ENCODE measurements around the gene GAPDHS. TPM values are rescaled to one million over a fixed set of nuclear protein-coding genes. Genes with fewer than 3 reads are reported as not detected.

Gene GAPDHS
- total RNA-seq, 1 donor from 2014 or later = not detected

- H3K27me3 ChIP-seq = no peaks in the 10 kb centered on the region
- no peak for DNase-seq (ENCODE audit: extremely low spot score in 2 of 2)
- H3K9me3 ChIP-seq = no peaks in the 10 kb centered on the region
- H3K27ac ChIP-seq = no peak overlapping the region
- intact Hi-C loops (cut with DNase I) = no loop called here
- no peak for TF ChIP-seq POLR2A (IDR thresholded peaks at IDR 0.05)
- H3K4me1 ChIP-seq = peaks cover 14% of the 10 kb centered on the region
- H3K36me3 ChIP-seq = no peaks in the 10 kb centered on the region
- H3K4me3 ChIP-seq = no peak overlapping the region
These were observed 1.7 kb downstream of the GAPDHS start for GRCh38 chr19:35534803-35535480.

- no peak overlapping the region for H3K27ac ChIP-seq
- no peak for DNase-seq (ENCODE audit: extremely low spot score in 2 of 2)
- H3K4me3 ChIP-seq = no peak overlapping the region
- intact Hi-C loops (cut with DNase I) = no loop called here
- no peak for TF ChIP-seq POLR2AphosphoS5 (IDR thresholded peaks at IDR 0.05; ENCODE audit: insufficient read depth in 1 of 2, low read depth in 1 of 2)
- TF ChIP-seq POLR2A (IDR thresholded peaks at IDR 0.05) = no peak
- TF ChIP-seq CTCF (IDR thresholded peaks at IDR 0.05) = no peak
- H3K9me3 ChIP-seq = no peaks in the 10 kb centered on the region
- peaks cover 6% of the 10 kb centered on the region for H3K4me1 ChIP-seq
- no peaks in the 10 kb centered on the region for H3K36me3 ChIP-seq
- no peaks in the 10 kb centered on the region for H3K27me3 ChIP-seq
These were observed 6.1 kb downstream of the GAPDHS start for GRCh38 chr19:35539314-35539713.

- no peak overlapping the region for H3K4me3 ChIP-seq
- DNase-seq (ENCODE audit: extremely low spot score in 2 of 2) = no peak
- H3K4me1 ChIP-seq = peaks cover 8% of the 10 kb centered on the region
- H3K27ac ChIP-seq = no peak overlapping the region
- H3K36me3 ChIP-seq = no peaks in the 10 kb centered on the region
- intact Hi-C loops (cut with DNase I) = no loop called here
- TF ChIP-seq POLR2AphosphoS5 (IDR thresholded peaks at IDR 0.05; ENCODE audit: insufficient read depth in 1 of 2, low read depth in 1 of 2) (no peak), POLR2A (IDR thresholded peaks at IDR 0.05) (no peak), CTCF (IDR thresholded peaks at IDR 0.05) (no peak)
- no peaks in the 10 kb centered on the region for H3K9me3 ChIP-seq
- no peaks in the 10 kb centered on the region for H3K27me3 ChIP-seq
These were observed 6.6 kb downstream of the GAPDHS start for GRCh38 chr19:35539850-35540249.

GRCh38 chr19:35540356-35540927 lies 7.2 kb downstream of the GAPDHS start:
- DNase-seq (ENCODE audit: extremely low spot score in 2 of 2) = no peak
- Histone ChIP-seq H3K27ac (no peak overlapping the region), H3K4me1 (peaks cover 10% of the 10 kb centered on the region), H3K36me3 (no peaks in the 10 kb centered on the region), H3K4me3 (no peak overlapping the region), H3K27me3 (no peaks in the 10 kb centered on the region), H3K9me3 (no peaks in the 10 kb centered on the region)
- intact Hi-C loops (cut with DNase I) = no loop called here
- TF ChIP-seq CTCF (IDR thresholded peaks at IDR 0.05) (no peak), POLR2A (IDR thresholded peaks at IDR 0.05) (no peak), POLR2AphosphoS5 (IDR thresholded peaks at IDR 0.05; ENCODE audit: insufficient read depth in 1 of 2, low read depth in 1 of 2) (no peak)

- intact Hi-C loops (cut with DNase I) = no loop called here
- peaks cover 23% of the 10 kb centered on the region for H3K4me1 ChIP-seq
- DNase-seq (ENCODE audit: extremely low spot score in 2 of 2) = no peak
- no peak overlapping the region for H3K4me3 ChIP-seq
- no peak for TF ChIP-seq POLR2A (IDR thresholded peaks at IDR 0.05)
- TF ChIP-seq POLR2AphosphoS5 (IDR thresholded peaks at IDR 0.05; ENCODE audit: insufficient read depth in 1 of 2, low read depth in 1 of 2) = no peak
- no peak for TF ChIP-seq CTCF (IDR thresholded peaks at IDR 0.05)
- no peaks in the 10 kb centered on the region for H3K36me3 ChIP-seq
- no peak overlapping the region for H3K27ac ChIP-seq
- no peaks in the 10 kb centered on the region for H3K9me3 ChIP-seq
- H3K27me3 ChIP-seq = no peaks in the 10 kb centered on the region
These were observed 9.0 kb downstream of the GAPDHS start for GRCh38 chr19:35542209-35542608.

Measured in vagina (tissue), 2 donors.